AG10803 (cell line): ENCODE results near the gene KCNC1.
A peak's percentile ranks its signal among the peaks of the same experiment; 100 is the strongest.

Experiments
- DNase-seq: peaks from one replicate; pipeline ENCODE4 v3.0.0; 2010; ENCODE audit warnings: low read depth
- H3K4me3 ChIP-seq: 2 replicates; pipeline ENCODE4 v1.5.1; 2011; ENCODE audit warnings: mild to moderate bottlenecking, low read length, control low read depth
- CTCF ChIP-seq: conservative IDR thresholded peaks from 2 replicates; pipeline ENCODE4 v1.5.1; 2011; ENCODE audit warnings: mild to moderate bottlenecking, low read length, control low read depth, inconsistent platforms

KCNC1 gene

GRCh38 chr11:17816232-17816931 is 81.8 kb downstream of the KCNC1 start:
- no peak for TF ChIP-seq CTCF
- DNase-seq, result no peak
- no peak overlapping the region for H3K4me3 ChIP-seq

- no peak overlapping the region for H3K4me3 ChIP-seq
- peak; percentile 84 for DNase-seq
- TF ChIP-seq CTCF, result no peak; the same call in none of the 2 replicates
Observed at GRCh38 chr11:17821648-17822400, 87.2 kb downstream of the KCNC1 start.

GRCh38 chr11:17822401-17822781 is 87.8 kb downstream of the KCNC1 start:
- TF ChIP-seq CTCF, result no peak
- no peak for DNase-seq
- no peak overlapping the region for H3K4me3 ChIP-seq

- no peak overlapping the region for H3K4me3 ChIP-seq
- no peak for DNase-seq
- TF ChIP-seq CTCF, result no peak
Observed at GRCh38 chr11:17827006-17827405, 92.4 kb downstream of the KCNC1 start.

- DNase-seq, result peak; percentile 85
- no peak overlapping the region for H3K4me3 ChIP-seq
- no peak for TF ChIP-seq CTCF
Observed at GRCh38 chr11:17828311-17828751, 93.8 kb downstream of the KCNC1 start.

- no peak for TF ChIP-seq CTCF
- no peak overlapping the region for H3K4me3 ChIP-seq
- no peak for DNase-seq
Observed at GRCh38 chr11:17831228-17831627, 96.6 kb downstream of the KCNC1 start.

GRCh38 chr11:17831883-17832282 is 97.3 kb downstream of the KCNC1 start:
- no peak for DNase-seq
- H3K4me3 ChIP-seq, result no peak overlapping the region
- no peak for TF ChIP-seq CTCF
